HCT116 (cell line): ENCODE data around the gene OR4P4.

ENCODE experiments used
- CTCF ChIP-seq, 3 experiments: fragments of 200-600 bp in 1 of 3; sonication (generic) in 1 of 3; IDR thresholded peaks in 2 of 3; conservative IDR thresholded peaks in 1 of 3; 2 replicates each; pipeline ENCODE4 v1.5.1; 2012 to 2017; ENCODE audit warnings: low read depth in 2 of 3, low read length in 2 of 3, antibody characterized with exemption in 1 of 3, borderline replicate concordance in 1 of 3, control low read depth in 1 of 3, mild to moderate bottlenecking in 1 of 3, mixed read lengths in 1 of 3, mixed run types in 1 of 3, moderate library complexity in 1 of 3; ENCODE audit not compliant: insufficient read depth in 1 of 3
- EGR1 ChIP-seq: IDR thresholded peaks from 2 replicates; pipeline ENCODE4 v1.6.1; 2012; ENCODE audit warnings: low read depth
- EZH2 ChIP-seq: fragments of 200-600 bp; sonication (generic); IDR thresholded peaks from 2 replicates; pipeline ENCODE4 v1.6.1; 2017; ENCODE audit warnings: antibody characterized with exemption, mixed run types
- POLR2A ChIP-seq: IDR thresholded peaks from 2 replicates; pipeline ENCODE4 v1.7.0; 2011; ENCODE audit warnings: borderline replicate concordance; ENCODE audit not compliant: insufficient read depth, insufficient read length; ENCODE audit errors: extremely low read depth
- REST ChIP-seq: IDR thresholded peaks from 2 replicates; pipeline ENCODE4 v1.6.1; 2012; ENCODE audit warnings: low read depth
- SP1 ChIP-seq: IDR thresholded peaks from 2 replicates; pipeline ENCODE4 v1.6.1; 2012; ENCODE audit warnings: low read depth

- TF ChIP-seq SP1 (no peak), EZH2 (no peak), CTCF (IDR thresholded peaks at IDR 0.05 in 2 of 3, conservative IDR thresholded peaks at IDR 0.05 in 1 of 3; ENCODE audit: borderline replicate concordance in 1 of 3, insufficient read depth in 1 of 3, low read depth in 2 of 3, low read length in 2 of 3) (no peak), REST (no peak), EGR1 (no peak), POLR2A (no peak)
These were observed 20.2 kb downstream of the OR4P4 start for GRCh38 chr11:55655096-55655495.
